ENCODE measurements around the gene ACBD4.

The ACBD4 gene

GRCh38 chr17:45172541-45173286 lies 37.2 kb downstream of the ACBD4 start:
- TF ChIP-seq CTCF (IDR thresholded peaks at IDR 0.05; ENCODE audit: low read length, missing control alignments): no peak
- no peak overlapping the region for H3K4me3 ChIP-seq (replicated peaks; ENCODE audit: low read depth, low read length)
- DNase-seq (ENCODE audit: low read depth): peak; percentile 61

- DNase-seq (ENCODE audit: low read depth): no peak
- TF ChIP-seq CTCF (IDR thresholded peaks at IDR 0.05; ENCODE audit: low read length, missing control alignments): no peak
- no peak overlapping the region for H3K4me3 ChIP-seq (replicated peaks; ENCODE audit: low read depth, low read length)
Observed at GRCh38 chr17:45175759-45176115, 40.2 kb downstream of the ACBD4 start.

- H3K4me3 ChIP-seq (replicated peaks; ENCODE audit: low read depth, low read length): no peak overlapping the region
- no peak for TF ChIP-seq CTCF (IDR thresholded peaks at IDR 0.05; ENCODE audit: low read length, missing control alignments)
- DNase-seq (ENCODE audit: low read depth): no peak
Observed at GRCh38 chr17:45177563-45177962, 42.1 kb downstream of the ACBD4 start.

GRCh38 chr17:45184144-45184543 lies 48.7 kb downstream of the ACBD4 start:
- no peak for TF ChIP-seq CTCF (IDR thresholded peaks at IDR 0.05; ENCODE audit: low read length, missing control alignments)
- DNase-seq (ENCODE audit: low read depth): no peak

GRCh38 chr17:45186801-45187354 lies 51.4 kb downstream of the ACBD4 start:
- H3K4me3 ChIP-seq (replicated peaks; ENCODE audit: low read depth, low read length): no peak overlapping the region
- no peak for TF ChIP-seq CTCF (IDR thresholded peaks at IDR 0.05; ENCODE audit: low read length, missing control alignments)
- no peak for DNase-seq (ENCODE audit: low read depth)

More at GRCh38 chr17:45184144-45184543, 48.7 kb downstream of the ACBD4 start:
- no peak overlapping the region for H3K4me3 ChIP-seq (replicated peaks; ENCODE audit: low read depth, low read length)

- no peak for DNase-seq (ENCODE audit: low read depth)
- H3K4me3 ChIP-seq (replicated peaks; ENCODE audit: low read depth, low read length): no peak overlapping the region
- TF ChIP-seq CTCF (IDR thresholded peaks at IDR 0.05; ENCODE audit: low read length, missing control alignments): no peak
Observed at GRCh38 chr17:45189009-45189408, 53.5 kb downstream of the ACBD4 start.

Data from fibroblast of pulmonary artery (primary cell).